WI38 (cell line): Measurements from ENCODE around the gene ISCA1.

Source experiments
- H3K4me3 ChIP-seq: 2 replicates; pipeline ENCODE4 v1.5.1; 2011; ENCODE audit warnings: low read depth, mild to moderate bottlenecking, control low read depth, low read length
- TF ChIP-seq, protein P1 (sequence below): IDR thresholded peaks from 2 replicates; pipeline ENCODE4 v1.5.1; 2012; ENCODE audit warnings: low read depth, mild to moderate bottlenecking, control low read depth, low read length

ISCA1 gene

DNA sequence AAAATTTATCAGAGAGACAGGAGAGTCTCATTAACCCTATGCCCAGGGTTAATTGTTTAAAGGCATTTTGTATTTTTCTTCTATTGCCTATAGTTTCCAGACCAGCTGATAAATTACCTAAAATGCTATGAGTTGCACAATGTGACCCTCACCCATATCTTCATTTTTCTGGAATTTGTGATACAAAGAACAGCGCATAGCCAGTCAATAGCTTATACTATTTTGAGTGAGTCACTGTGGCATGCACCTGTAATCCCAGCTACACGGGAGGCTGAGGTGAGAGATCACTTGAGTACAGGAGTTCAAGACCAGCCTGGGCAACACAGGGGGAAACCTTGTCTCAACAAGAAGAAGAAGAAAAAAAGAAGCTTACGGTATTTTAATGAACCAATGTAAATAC lies 25.7 kb downstream of the ISCA1 start:
- TF ChIP-seq, protein P1, sequence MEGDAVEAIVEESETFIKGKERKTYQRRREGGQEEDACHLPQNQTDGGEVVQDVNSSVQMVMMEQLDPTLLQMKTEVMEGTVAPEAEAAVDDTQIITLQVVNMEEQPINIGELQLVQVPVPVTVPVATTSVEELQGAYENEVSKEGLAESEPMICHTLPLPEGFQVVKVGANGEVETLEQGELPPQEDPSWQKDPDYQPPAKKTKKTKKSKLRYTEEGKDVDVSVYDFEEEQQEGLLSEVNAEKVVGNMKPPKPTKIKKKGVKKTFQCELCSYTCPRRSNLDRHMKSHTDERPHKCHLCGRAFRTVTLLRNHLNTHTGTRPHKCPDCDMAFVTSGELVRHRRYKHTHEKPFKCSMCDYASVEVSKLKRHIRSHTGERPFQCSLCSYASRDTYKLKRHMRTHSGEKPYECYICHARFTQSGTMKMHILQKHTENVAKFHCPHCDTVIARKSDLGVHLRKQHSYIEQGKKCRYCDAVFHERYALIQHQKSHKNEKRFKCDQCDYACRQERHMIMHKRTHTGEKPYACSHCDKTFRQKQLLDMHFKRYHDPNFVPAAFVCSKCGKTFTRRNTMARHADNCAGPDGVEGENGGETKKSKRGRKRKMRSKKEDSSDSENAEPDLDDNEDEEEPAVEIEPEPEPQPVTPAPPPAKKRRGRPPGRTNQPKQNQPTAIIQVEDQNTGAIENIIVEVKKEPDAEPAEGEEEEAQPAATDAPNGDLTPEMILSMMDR, result no peak
- no peak overlapping the region for H3K4me3 ChIP-seq

DNA sequence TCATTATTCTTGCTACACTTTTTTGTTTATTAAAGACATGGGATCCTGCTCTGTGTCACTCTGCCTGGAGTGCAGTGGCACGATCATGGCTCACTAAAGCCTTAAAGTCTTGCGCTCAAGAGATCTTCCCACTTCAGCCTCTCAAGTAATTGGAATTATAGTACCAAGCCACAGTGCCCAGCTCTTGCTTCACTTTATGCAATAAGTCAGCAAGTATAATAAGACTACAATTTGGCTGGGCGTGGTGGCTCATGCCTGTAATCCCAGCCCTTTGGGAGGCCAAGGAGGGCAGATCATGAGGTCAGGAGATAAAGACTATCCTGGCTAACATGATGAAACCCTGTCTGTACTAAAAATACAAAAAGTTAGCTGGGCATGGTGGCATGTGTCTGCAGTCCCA lies 28.8 kb downstream of the ISCA1 start:
- H3K4me3 ChIP-seq, result no peak overlapping the region
- TF ChIP-seq, protein P1, result no peak

DNA sequence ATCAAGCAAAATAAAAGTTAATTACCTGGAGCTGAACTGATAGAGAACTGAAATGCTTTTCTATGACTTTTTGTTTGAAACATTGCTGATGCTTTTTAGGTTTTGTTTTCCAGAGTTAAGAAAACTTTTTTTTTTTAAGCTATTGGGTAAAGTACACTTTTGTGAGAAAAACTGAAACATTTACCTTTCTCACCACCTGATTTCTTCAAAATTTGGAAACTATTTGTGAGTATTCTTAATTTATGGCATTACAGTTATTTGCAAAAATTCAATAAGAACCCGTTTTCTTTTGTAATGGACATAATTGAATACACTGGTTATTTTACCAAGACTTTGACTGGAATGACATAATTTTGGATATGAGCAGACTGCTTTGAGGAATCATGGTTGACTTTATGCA lies 29.5 kb downstream of the ISCA1 start:
- TF ChIP-seq, protein P1, result no peak
- no peak overlapping the region for H3K4me3 ChIP-seq

DNA sequence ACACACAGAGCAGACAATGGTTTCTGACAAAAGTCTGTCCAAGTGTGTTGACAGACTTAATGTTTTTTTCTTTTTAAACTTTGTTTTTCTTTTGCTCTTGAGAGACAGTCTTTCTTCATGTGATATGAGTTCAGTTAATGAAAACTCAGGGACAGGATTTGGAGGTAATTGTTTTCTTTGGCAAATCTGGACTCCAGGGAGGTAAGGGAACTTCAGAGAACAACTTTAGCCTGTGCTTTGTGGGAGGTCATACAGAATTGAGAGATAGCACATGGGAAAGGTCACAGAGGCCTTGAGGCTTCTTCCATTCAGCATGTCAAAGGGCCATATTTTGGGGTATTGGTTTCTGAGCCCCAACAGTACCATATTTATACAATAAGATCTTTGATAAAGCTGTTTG lies 32.2 kb downstream of the ISCA1 start:
- no peak overlapping the region for H3K4me3 ChIP-seq
- TF ChIP-seq, protein P1, result no peak

DNA sequence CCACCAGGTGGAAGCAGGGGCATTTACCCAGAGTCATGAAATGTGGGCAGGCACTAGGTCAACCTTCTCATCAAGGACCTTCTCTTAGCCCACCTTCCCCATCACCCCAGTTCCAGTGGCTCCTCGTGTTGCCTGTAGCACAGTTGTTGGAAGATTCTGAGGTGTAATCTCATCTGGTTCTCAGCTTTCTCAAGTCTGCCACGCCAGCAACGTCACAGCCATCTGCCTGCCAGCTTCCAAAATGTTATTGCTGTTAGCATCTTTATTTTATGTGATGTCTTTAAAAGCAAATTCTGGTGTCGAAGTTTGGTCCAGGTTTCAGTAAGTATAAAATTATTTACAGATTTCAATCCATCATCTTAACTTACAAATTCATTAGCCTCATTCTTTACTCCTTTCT lies 33.6 kb downstream of the ISCA1 start:
- TF ChIP-seq, protein P1, result no peak
- H3K4me3 ChIP-seq, result no peak overlapping the region

DNA sequence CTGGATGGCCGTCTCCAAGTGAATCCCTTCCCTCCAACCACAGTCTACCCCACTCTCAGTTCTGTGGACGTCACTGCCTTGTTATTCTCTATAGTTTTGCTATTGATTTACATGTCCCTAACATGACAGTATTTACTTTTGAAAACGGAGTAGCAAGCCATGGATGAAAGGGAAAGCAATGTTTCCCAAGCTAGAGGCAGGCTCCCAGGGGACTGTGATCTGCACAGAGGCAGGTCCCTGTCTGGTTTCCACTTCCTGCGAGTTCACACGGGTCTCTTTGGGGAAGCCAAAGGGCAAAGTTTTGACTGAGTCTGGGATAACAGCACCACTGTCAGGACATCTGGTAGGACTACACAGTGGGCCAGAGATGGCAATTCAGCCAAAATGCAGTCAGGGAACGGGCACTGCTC lies 35.6 kb downstream of the ISCA1 start:
- H3K4me3 ChIP-seq, result no peak overlapping the region
- TF ChIP-seq, protein P1, result no peak

DNA sequence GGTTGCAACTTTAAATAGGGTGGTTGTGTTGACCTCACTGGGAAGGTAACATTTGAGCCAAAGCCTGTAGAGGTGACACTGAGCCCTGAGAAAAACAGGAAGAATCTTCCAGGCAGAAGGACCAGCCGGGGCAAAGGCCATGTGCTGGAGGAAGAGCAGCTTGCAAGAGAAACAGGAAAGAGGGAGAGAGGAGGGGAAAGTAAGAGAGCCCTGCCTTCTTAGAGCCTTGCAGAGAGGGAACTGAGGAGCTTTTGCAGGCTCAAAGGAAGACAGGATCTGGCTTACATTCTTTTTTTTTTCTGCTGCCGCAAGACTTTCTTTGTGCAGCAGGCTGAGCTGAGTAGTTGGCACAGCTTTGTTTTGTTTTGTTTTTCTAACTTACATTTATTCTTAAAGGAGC lies 40.3 kb downstream of the ISCA1 start:
- no peak overlapping the region for H3K4me3 ChIP-seq
- TF ChIP-seq, protein P1, result no peak

DNA sequence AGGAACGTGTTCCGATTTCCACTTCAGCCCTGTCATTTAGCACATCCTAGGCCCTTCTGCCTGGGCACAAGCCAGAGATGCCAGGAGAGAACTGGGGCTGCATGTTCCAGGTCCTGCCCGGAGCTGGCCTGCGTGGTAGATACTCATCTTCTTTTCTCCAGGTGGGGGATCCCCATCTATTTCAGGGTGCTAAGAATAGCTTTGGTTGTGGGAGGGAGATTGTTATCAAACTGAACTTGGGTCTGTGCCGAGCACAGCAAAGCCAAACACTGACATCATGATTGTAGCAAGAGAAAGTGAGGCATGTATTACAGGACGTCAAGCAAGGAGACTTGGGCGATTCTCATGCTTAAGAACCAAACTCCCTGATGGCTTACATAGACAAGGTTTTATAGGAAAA lies 41.1 kb downstream of the ISCA1 start:
- TF ChIP-seq, protein P1, result no peak
- no peak overlapping the region for H3K4me3 ChIP-seq
